ENCODE results near the gene MTIF2. TPM values are rescaled to one million over a fixed set of nuclear protein-coding genes. Genes with fewer than 3 reads are reported as not detected.
"Not testable (repeated sequence)": the region's sequence is repeated elsewhere in the genome, so short reads cannot be mapped to it uniquely, and the experiment has no call there.

Gene MTIF2
- total RNA-seq, 1 experiment from 2014 or later, result 43.9 TPM

DNA sequence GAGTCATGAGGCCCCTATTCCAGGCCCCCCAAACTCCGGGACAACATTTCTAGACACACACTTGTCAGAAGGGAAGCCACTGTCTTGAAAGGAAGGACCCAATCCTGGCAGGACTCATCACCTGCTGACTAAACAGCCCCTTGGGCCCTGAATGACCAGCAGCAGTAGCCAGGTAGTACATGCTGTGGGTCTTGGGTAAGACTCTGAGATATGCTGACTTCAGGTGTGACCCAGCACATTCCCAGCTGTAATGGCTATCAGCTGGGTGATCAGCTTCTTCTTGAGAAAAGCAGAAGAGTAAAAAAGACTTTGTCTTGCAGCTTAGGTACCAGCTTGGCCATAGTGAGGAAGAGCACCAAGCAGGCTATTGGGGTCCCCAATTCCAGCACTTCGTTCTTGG lies 72.5 kb downstream of the MTIF2 start (continued):
- TF ChIP-seq, protein P1, sequence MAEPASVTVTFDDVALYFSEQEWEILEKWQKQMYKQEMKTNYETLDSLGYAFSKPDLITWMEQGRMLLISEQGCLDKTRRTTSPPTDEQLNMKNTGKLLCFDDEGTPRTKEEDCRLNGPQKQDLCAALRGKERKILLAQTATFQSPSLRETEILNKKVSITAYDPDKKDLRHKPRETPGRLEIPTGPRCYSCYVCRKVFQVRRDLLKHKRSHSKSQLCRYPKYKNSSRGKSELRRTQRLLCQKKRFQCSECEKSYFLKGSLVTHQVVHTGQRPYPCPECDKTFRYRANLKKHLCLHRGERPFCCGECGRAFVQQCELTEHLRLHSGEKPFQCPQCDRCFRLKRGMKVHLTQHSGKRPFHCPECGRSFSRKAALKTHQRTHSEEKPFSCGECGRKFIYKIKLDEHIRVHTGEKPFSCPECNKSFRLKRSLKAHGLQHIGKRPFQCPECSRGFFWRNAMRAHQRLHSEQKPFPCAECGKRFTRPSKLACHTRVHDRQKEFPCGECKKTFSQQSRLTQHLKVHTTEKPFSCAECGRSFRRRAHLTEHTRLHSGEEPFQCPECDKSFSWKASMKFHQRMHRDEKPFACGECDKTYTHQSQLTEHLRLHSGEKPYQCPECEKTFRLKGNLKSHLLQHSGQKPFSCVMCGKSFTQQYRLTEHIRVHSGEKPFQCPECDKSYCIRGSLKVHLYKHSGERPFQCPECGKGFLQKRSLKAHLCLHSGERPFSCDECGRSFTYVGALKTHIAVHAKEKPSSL (CRISPR knock-in tag; conservative IDR thresholded peaks at IDR 0.05), result no peak
- TF ChIP-seq, protein P2, sequence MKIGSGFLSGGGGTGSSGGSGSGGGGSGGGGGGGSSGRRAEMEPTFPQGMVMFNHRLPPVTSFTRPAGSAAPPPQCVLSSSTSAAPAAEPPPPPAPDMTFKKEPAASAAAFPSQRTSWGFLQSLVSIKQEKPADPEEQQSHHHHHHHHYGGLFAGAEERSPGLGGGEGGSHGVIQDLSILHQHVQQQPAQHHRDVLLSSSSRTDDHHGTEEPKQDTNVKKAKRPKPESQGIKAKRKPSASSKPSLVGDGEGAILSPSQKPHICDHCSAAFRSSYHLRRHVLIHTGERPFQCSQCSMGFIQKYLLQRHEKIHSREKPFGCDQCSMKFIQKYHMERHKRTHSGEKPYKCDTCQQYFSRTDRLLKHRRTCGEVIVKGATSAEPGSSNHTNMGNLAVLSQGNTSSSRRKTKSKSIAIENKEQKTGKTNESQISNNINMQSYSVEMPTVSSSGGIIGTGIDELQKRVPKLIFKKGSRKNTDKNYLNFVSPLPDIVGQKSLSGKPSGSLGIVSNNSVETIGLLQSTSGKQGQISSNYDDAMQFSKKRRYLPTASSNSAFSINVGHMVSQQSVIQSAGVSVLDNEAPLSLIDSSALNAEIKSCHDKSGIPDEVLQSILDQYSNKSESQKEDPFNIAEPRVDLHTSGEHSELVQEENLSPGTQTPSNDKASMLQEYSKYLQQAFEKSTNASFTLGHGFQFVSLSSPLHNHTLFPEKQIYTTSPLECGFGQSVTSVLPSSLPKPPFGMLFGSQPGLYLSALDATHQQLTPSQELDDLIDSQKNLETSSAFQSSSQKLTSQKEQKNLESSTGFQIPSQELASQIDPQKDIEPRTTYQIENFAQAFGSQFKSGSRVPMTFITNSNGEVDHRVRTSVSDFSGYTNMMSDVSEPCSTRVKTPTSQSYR (CRISPR knock-in tag; IDR thresholded peaks at IDR 0.05), result no peak
- TF ChIP-seq, protein P3, sequence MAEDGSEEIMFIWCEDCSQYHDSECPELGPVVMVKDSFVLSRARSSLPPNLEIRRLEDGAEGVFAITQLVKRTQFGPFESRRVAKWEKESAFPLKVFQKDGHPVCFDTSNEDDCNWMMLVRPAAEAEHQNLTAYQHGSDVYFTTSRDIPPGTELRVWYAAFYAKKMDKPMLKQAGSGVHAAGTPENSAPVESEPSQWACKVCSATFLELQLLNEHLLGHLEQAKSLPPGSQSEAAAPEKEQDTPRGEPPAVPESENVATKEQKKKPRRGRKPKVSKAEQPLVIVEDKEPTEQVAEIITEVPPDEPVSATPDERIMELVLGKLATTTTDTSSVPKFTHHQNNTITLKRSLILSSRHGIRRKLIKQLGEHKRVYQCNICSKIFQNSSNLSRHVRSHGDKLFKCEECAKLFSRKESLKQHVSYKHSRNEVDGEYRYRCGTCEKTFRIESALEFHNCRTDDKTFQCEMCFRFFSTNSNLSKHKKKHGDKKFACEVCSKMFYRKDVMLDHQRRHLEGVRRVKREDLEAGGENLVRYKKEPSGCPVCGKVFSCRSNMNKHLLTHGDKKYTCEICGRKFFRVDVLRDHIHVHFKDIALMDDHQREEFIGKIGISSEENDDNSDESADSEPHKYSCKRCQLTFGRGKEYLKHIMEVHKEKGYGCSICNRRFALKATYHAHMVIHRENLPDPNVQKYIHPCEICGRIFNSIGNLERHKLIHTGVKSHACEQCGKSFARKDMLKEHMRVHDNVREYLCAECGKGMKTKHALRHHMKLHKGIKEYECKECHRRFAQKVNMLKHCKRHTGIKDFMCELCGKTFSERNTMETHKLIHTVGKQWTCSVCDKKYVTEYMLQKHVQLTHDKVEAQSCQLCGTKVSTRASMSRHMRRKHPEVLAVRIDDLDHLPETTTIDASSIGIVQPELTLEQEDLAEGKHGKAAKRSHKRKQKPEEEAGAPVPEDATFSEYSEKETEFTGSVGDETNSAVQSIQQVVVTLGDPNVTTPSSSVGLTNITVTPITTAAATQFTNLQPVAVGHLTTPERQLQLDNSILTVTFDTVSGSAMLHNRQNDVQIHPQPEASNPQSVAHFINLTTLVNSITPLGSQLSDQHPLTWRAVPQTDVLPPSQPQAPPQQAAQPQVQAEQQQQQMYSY (CRISPR knock-in tag; IDR thresholded peaks at IDR 0.05), result no peak

DNA sequence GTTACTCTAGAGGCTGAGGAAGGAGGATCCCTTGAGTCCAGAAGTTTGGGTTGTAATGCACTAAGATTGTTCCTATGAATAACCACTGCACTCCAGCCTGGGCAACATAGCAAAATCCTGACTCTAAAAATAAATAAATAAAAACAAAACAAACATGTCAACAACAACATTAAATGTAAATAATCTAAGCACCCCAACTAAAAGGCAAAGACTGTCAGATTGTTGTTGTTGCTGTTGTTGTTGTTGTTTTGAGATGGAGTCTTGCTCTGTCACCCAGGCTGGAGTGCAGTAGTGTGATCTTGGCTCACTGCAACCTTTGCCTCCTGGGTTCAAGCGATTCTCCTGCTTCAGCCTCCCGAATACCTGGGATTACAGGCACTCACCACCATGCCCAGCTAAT lies 77.1 kb downstream of the MTIF2 start:
- ATAC-seq; H3K27ac Mint-ChIP-seq; DNase-seq (ENCODE audit: low spot score); H3K36me3 Mint-ChIP-seq; CTCF ChIA-PET; H3K4me3 Mint-ChIP-seq; H3K4me1 Mint-ChIP-seq; H3K9me3 Mint-ChIP-seq; H3K27me3 Mint-ChIP-seq (ENCODE audit: low read depth); POLR2A ChIA-PET: not testable (repeated sequence)

DNA sequence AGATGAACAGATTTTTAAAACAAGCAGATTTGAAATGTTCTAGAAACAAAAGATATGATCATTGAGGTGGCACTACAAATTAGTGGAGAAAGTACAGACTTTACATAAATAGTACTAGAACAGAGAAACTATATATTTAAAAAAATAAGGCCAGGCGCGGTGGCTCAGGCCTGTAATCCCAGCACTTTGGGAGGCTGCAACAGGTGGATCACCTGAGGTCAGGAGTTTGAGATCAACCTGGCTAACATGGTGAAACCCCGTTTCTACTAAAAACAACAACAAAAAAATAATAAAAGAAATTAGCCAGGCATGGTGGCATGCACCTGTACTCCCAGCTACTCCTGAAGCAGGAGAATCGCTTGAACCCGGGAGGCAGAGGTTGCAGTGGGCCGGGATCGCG lies 82.2 kb downstream of the MTIF2 start:
- ATAC-seq; H3K9me3 Mint-ChIP-seq; H3K4me3 Mint-ChIP-seq; H3K36me3 Mint-ChIP-seq; H3K27ac Mint-ChIP-seq; H3K4me1 Mint-ChIP-seq; DNase-seq (ENCODE audit: low spot score); H3K27me3 Mint-ChIP-seq (ENCODE audit: low read depth); CTCF ChIA-PET: not testable (repeated sequence)
- POLR2A ChIA-PET, result interaction anchor here (0.6 kb wide), 1 partner anchor 10 kb away, joined by 3 read pairs; no protein-coding TSS in a partner anchor

Other genes starting within 250 kb of the MTIF2 start
- gene RTN4, start 218.8 kb downstream of the MTIF2 start, total RNA-seq (2021), result 175 to 202 TPM (median 178 TPM) in 3 replicates
- gene CLHC1, start 36.9 kb downstream of the MTIF2 start, total RNA-seq (2021), result 6.9 to 7.5 TPM (median 7.2 TPM) in 3 replicates
- gene RPS27A, start 36.5 kb downstream of the MTIF2 start, total RNA-seq (2021), result 1,384 to 1,430 TPM (median 1,424 TPM) in 3 replicates
- gene CCDC88A, start 150.6 kb upstream of the MTIF2 start, total RNA-seq (2021), result 81.1 to 97.5 TPM (median 82.5 TPM) in 3 replicates

Data from WTC11 (cell line).